H9 (cell line): Measurements from ENCODE around the gene ZRANB3. TPM values are rescaled to one million over a fixed set of nuclear protein-coding genes. Genes with fewer than 3 reads are reported as not detected.

Experiments used
- DNase-seq: peaks from one replicate; pipeline ENCODE4 v3.0.0-alpha.2; 2017
- H2AFZ ChIP-seq: one replicate; pipeline ENCODE4 v1.6.1; 2013; ENCODE audit warnings: mild to moderate bottlenecking, low read length, control low read depth, moderate library complexity
- H2AK5ac ChIP-seq: 2 replicates; pipeline ENCODE4 v1.6.1; 2013; ENCODE audit warnings: low read length, control low read depth, mixed read lengths; ENCODE audit not compliant: insufficient read length
- H2BK120ac ChIP-seq: one replicate; pipeline ENCODE4 v1.6.1; 2013; ENCODE audit warnings: low read depth, mild to moderate bottlenecking, low read length, control low read depth, inconsistent platforms; ENCODE audit not compliant: poor library complexity, severe bottlenecking
- H2BK12ac ChIP-seq: 2 replicates; pipeline ENCODE4 v1.6.1; 2013; ENCODE audit warnings: low read length, control low read depth, mixed read lengths, low read depth; ENCODE audit not compliant: insufficient read length
- H2BK15ac ChIP-seq: 2 replicates; pipeline ENCODE4 v1.6.1; 2013; ENCODE audit warnings: low read depth, low read length, control low read depth
- H2BK20ac ChIP-seq: one replicate; pipeline ENCODE4 v1.6.1; 2013; ENCODE audit warnings: low read depth, mild to moderate bottlenecking, low read length, control low read depth, inconsistent platforms; ENCODE audit not compliant: poor library complexity, severe bottlenecking
- H2BK5ac ChIP-seq: 2 replicates; pipeline ENCODE4 v1.6.1; 2013; ENCODE audit warnings: low read length, control low read depth, mixed read lengths; ENCODE audit not compliant: insufficient read length
- H3K14ac ChIP-seq: 2 replicates; pipeline ENCODE4 v1.6.1; 2013; ENCODE audit warnings: low read length, control low read depth; ENCODE audit not compliant: insufficient read depth
- H3K18ac ChIP-seq: 2 replicates; pipeline ENCODE4 v1.6.1; 2013; ENCODE audit warnings: low read depth, mild to moderate bottlenecking, mixed read lengths, low read length, control low read depth; ENCODE audit not compliant: insufficient read length
- H3K23ac ChIP-seq: 2 replicates; pipeline ENCODE4 v1.6.1; 2013; ENCODE audit warnings: low read length, control low read depth, mixed read lengths, low read depth; ENCODE audit not compliant: insufficient read length
- H3K23me2 ChIP-seq: 2 replicates; pipeline ENCODE4 v1.6.1; 2013; ENCODE audit warnings: low read depth, mild to moderate bottlenecking, mixed read lengths, low read length, control low read depth; ENCODE audit not compliant: insufficient read length, poor library complexity, severe bottlenecking
- H3K27ac ChIP-seq: 2 replicates; pipeline ENCODE4 v1.5.1; 2013; ENCODE audit warnings: low read length, control low read depth, mixed read lengths, low read depth; ENCODE audit not compliant: insufficient read length
- H3K27me3 ChIP-seq: 2 replicates; pipeline ENCODE4 v1.6.1; 2013; ENCODE audit warnings: low read length, control low read depth, inconsistent platforms; ENCODE audit not compliant: insufficient read depth
- H3K4ac ChIP-seq: 2 replicates; pipeline ENCODE4 v1.6.1; 2013; ENCODE audit warnings: low read depth, mild to moderate bottlenecking, control low read depth, inconsistent platforms, low read length, moderate library complexity
- H3K4me1 ChIP-seq: 2 replicates; pipeline ENCODE4 v1.6.1; 2013; ENCODE audit warnings: low read length, control low read depth, inconsistent platforms; ENCODE audit not compliant: insufficient read depth
- H3K4me2 ChIP-seq: 2 replicates; pipeline ENCODE4 v1.6.1; 2013; ENCODE audit warnings: low read length, control low read depth, mixed read lengths; ENCODE audit not compliant: insufficient read length, insufficient read depth
- H3K56ac ChIP-seq: 2 replicates; pipeline ENCODE4 v1.6.1; 2013; ENCODE audit warnings: low read depth, mild to moderate bottlenecking, mixed read lengths, low read length, control low read depth; ENCODE audit not compliant: insufficient read length
- H3K79me1 ChIP-seq: 2 replicates; pipeline ENCODE4 v1.6.1; 2013; ENCODE audit warnings: low read depth, mild to moderate bottlenecking, moderate library complexity, low read length, control low read depth, inconsistent platforms; ENCODE audit not compliant: insufficient read depth, poor library complexity, severe bottlenecking
- H3K79me2 ChIP-seq: 2 replicates; pipeline ENCODE4 v1.6.1; 2013; ENCODE audit warnings: low read length, control low read depth, inconsistent platforms; ENCODE audit not compliant: insufficient read depth
- H3K9ac ChIP-seq: 2 replicates; pipeline ENCODE4 v1.6.1; 2013; ENCODE audit warnings: low read length, control low read depth, mixed read lengths; ENCODE audit not compliant: insufficient read length; ENCODE audit errors: extremely low read depth
- H3K9me3 ChIP-seq: one replicate; pipeline ENCODE4 v1.6.1; 2013; ENCODE audit warnings: low read depth, low read length, inconsistent platforms; ENCODE audit not compliant: control insufficient read depth
- H3T11ph ChIP-seq: one replicate; pipeline ENCODE4 v1.6.1; 2013; ENCODE audit warnings: mild to moderate bottlenecking, low read length, control low read depth, inconsistent platforms
- H4K20me1 ChIP-seq: one replicate; pipeline ENCODE4 v1.6.1; 2013; ENCODE audit not compliant: control insufficient read depth, insufficient read length, insufficient read depth
- H4K5ac ChIP-seq: 2 replicates; pipeline ENCODE4 v1.6.1; 2013; ENCODE audit warnings: low read depth, mild to moderate bottlenecking, mixed read lengths, low read length, control low read depth; ENCODE audit not compliant: insufficient read length
- H4K8ac ChIP-seq: replicated peaks from 2 replicates; pipeline ENCODE4 v1.6.1; 2013; ENCODE audit warnings: low read length, control low read depth, mixed read lengths, low read depth; ENCODE audit not compliant: insufficient read length
- H4K91ac ChIP-seq: 2 replicates; pipeline ENCODE4 v1.6.1; 2013; ENCODE audit warnings: low read depth, mild to moderate bottlenecking, moderate library complexity, mixed read lengths, low read length, control low read depth; ENCODE audit not compliant: insufficient read length
- H3K27ac Mint-ChIP-seq, 3 experiments: 2 replicates in 2 of 3; 3 replicates in 1 of 3; pipeline ENCODE4 v1.8.0; 2020 to 2021; ENCODE audit warnings: mixed read lengths in 3 of 3, mild to moderate bottlenecking in 1 of 3, moderate library complexity in 1 of 3
- H3K27me3 Mint-ChIP-seq: 2 replicates; pipeline ENCODE4 v1.8.0; 2021; ENCODE audit warnings: low read depth, mild to moderate bottlenecking, moderate library complexity, mixed read lengths
- H3K36me3 Mint-ChIP-seq, 3 experiments: 2 replicates in 2 of 3; 3 replicates in 1 of 3; pipeline ENCODE4 v1.8.0; 2020 to 2021; ENCODE audit warnings: low read depth in 3 of 3, mixed read lengths in 3 of 3; ENCODE audit not compliant: insufficient read depth in 1 of 3
- H3K4me1 Mint-ChIP-seq, 2 experiments: 2 replicates each; pipeline ENCODE4 v1.8.0; 2020; ENCODE audit warnings: mixed read lengths in 2 of 2
- H3K4me3 Mint-ChIP-seq, 2 experiments: 2 replicates in 1 of 2; 3 replicates in 1 of 2; pipeline ENCODE4 v1.8.0; 2020 to 2021; ENCODE audit warnings: mild to moderate bottlenecking in 2 of 2, mixed read lengths in 2 of 2, moderate library complexity in 1 of 2
- H3K9me3 Mint-ChIP-seq, 2 experiments: 2 replicates in 1 of 2; 3 replicates in 1 of 2; pipeline ENCODE4 v1.8.0; 2020; ENCODE audit warnings: mild to moderate bottlenecking in 2 of 2, mixed read lengths in 2 of 2, moderate library complexity in 1 of 2
- WGBS: extraction: QIAGEN DNeasy Blood & Tissue Kit; methylation state at CpG from one replicate; pipeline ENCODE4 v1.1.7; 2013; ENCODE audit warnings: missing lambda C conversion rate, low lambda C conversion rate, mixed read lengths; ENCODE audit not compliant: insufficient read length; ENCODE audit errors: extremely low coverage; 5-methylcytosine and 5-hydroxymethylcytosine counted together
- total RNA-seq: library from RNA; stranded (reverse); gene quantifications from 2 replicates; pipeline ENCODE4 v1.2.1, GENCODE V29; 2021
- TF ChIP-seq, protein P1 (sequence below): fragments of 200-600 bp; sonication (generic); conservative IDR thresholded peaks from 3 replicates; pipeline ENCODE4 v1.8.0; 2021; ENCODE audit warnings: antibody characterized with exemption, mild to moderate bottlenecking

Gene ZRANB3
- total RNA-seq, 1 experiment from 2014 or later = 16.7 TPM

DNA sequence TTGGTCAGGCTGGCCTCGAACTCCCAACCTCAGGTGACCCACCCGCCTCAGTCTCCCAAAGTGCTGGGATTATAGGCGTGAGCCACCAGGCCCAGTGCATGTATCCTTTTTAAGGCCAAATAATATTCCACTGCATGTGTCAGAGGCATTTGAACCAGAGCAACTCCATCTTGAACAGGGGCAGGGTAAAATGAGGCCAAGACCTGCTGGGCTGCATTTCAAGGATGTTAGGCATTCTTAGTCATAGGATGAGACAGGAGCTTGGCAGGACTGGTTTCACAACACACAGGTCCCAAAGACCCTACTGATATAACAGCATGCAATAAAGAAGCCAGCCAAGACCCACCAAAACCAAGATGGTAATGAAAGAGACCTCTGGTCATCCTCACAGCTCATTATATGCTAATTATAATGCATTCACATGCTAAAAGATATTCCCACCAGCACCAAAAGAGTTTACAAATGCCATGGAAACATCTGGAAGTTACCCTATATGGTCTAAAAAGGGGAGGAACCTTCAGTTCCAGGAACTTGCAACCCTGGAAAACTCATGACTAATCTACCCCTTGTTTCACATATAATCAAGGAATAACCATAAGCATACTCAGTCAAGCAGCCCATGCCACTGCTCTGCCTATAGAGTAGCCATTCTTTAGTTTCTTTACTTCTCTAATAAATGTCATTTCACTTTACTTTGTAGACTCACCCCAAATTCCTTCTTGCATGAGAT, 274.3 kb downstream of the ZRANB3 start:
- H2BK5ac ChIP-seq = no peak overlapping the region
- H2BK12ac ChIP-seq = no peak overlapping the region
- no peak overlapping the region for H4K8ac ChIP-seq
- no peak for DNase-seq
- no peaks in the 10 kb centered on the region for H3K27me3 Mint-ChIP-seq
- H3K27me3 ChIP-seq = no peaks in the 10 kb centered on the region
- no peak overlapping the region for H3K9ac ChIP-seq
- no CpG with 5 or more reads among the region's 3 CpGs for WGBS
- no peak overlapping the region for H3K4me3 Mint-ChIP-seq
- H2BK20ac ChIP-seq = no peak overlapping the region
- no peaks in the 10 kb centered on the region for H3K9me3 ChIP-seq
- TF ChIP-seq, protein P1, sequence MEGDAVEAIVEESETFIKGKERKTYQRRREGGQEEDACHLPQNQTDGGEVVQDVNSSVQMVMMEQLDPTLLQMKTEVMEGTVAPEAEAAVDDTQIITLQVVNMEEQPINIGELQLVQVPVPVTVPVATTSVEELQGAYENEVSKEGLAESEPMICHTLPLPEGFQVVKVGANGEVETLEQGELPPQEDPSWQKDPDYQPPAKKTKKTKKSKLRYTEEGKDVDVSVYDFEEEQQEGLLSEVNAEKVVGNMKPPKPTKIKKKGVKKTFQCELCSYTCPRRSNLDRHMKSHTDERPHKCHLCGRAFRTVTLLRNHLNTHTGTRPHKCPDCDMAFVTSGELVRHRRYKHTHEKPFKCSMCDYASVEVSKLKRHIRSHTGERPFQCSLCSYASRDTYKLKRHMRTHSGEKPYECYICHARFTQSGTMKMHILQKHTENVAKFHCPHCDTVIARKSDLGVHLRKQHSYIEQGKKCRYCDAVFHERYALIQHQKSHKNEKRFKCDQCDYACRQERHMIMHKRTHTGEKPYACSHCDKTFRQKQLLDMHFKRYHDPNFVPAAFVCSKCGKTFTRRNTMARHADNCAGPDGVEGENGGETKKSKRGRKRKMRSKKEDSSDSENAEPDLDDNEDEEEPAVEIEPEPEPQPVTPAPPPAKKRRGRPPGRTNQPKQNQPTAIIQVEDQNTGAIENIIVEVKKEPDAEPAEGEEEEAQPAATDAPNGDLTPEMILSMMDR = no peak
- no peak overlapping the region for H2AK5ac ChIP-seq
- H3K56ac ChIP-seq = no peak overlapping the region
- H2AFZ ChIP-seq = no peak overlapping the region
- H3K79me1 ChIP-seq = no peaks in the 10 kb centered on the region
- no peak overlapping the region for H3K23ac ChIP-seq
- no peak overlapping the region for H3K14ac ChIP-seq
- H3K27ac Mint-ChIP-seq = 0 out of 7 replicates have a peak overlapping the region, but pooled peaks of 1 of the 3 experiments have one; percentile 34
- no peaks in the 10 kb centered on the region for H3K79me2 ChIP-seq
- H4K91ac ChIP-seq = no peak overlapping the region
- H3K18ac ChIP-seq = no peak overlapping the region
- H3K36me3 Mint-ChIP-seq = peaks cover 2 to 4% (median 3%) of the 10 kb centered on the region in 3 experiments; a peak in 5 of 7 replicates
- H3K27ac ChIP-seq = no peak overlapping the region
- no peak overlapping the region for H3T11ph ChIP-seq
- peaks cover 6% of the 10 kb centered on the region for H3K4me1 ChIP-seq
- no peak overlapping the region for H4K5ac ChIP-seq
- no peak overlapping the region for H3K4ac ChIP-seq
- H2BK15ac ChIP-seq = no peak overlapping the region
- no peak overlapping the region for H2BK120ac ChIP-seq
- H3K4me2 ChIP-seq = no peak overlapping the region
- H3K4me1 Mint-ChIP-seq = peaks cover 9 to 11% of the 10 kb centered on the region in 2 experiments
- H4K20me1 ChIP-seq = no peaks in the 10 kb centered on the region
- H3K23me2 ChIP-seq = no peaks in the 10 kb centered on the region
- peaks cover 0 to 2% of the 10 kb centered on the region in 2 experiments; a peak in 1 of 5 replicates for H3K9me3 Mint-ChIP-seq
